Suprapubic skin (tissue), 4 donors: ENCODE data around the gene PRPSAP2. TPM values are rescaled to one million over a fixed set of nuclear protein-coding genes. Genes with fewer than 3 reads are reported as not detected.

ENCODE experiments used
- DNase-seq, 2 donors: peaks; one replicate each; pipeline ENCODE4 v3.0.0-alpha.2; 2019; ENCODE audit warnings: low spot score in 2 of 2
- H3K27ac ChIP-seq: fragments of 200-600 bp; sonication (generic); one replicate; pipeline ENCODE4 v1.5.1; 2019
- H3K27me3 ChIP-seq: fragments of 200-600 bp; sonication (generic); one replicate; pipeline ENCODE4 v1.5.1; 2019
- H3K36me3 ChIP-seq: fragments of 200-600 bp; sonication (generic); one replicate; pipeline ENCODE4 v1.5.1; 2019
- H3K4me1 ChIP-seq: fragments of 200-600 bp; sonication (generic); one replicate; pipeline ENCODE4 v1.5.1; 2019
- H3K4me3 ChIP-seq: fragments of 200-600 bp; sonication (generic); one replicate; pipeline ENCODE4 v1.5.1; 2019; ENCODE audit warnings: mild to moderate bottlenecking
- H3K9me3 ChIP-seq: fragments of 200-600 bp; sonication (generic); one replicate; pipeline ENCODE4 v1.5.1; 2019
- EP300 ChIP-seq: sonication (generic); formaldehyde crosslinking; IDR thresholded peaks from one replicate; pipeline ENCODE4 v1.6.1; 2017; ENCODE audit warnings: antibody characterized with exemption
- POLR2A ChIP-seq, 2 donors: fragments of 450-650 bp; IDR thresholded peaks; one replicate each; pipeline ENCODE4 v1.6.1; 2017; ENCODE audit warnings: antibody characterized with exemption in 2 of 2, mild to moderate bottlenecking in 2 of 2, moderate library complexity in 2 of 2
- POLR2AphosphoS5 ChIP-seq, 3 donors: sonication (generic); formaldehyde crosslinking; IDR thresholded peaks; one replicate each; pipeline ENCODE4 v1.6.1; 2017; ENCODE audit warnings: antibody characterized with exemption in 3 of 3
- WGBS: methylation state at CpG from one replicate; pipeline ENCODE4 v1.1.5; 2018; 5-methylcytosine and 5-hydroxymethylcytosine counted together
- total RNA-seq, 4 donors: library from RNA; depleted of rRNA; stranded (reverse); fragments of >200 nt; gene quantifications; one replicate each; pipeline ENCODE4 v1.1.0, GENCODE V29; 2016
- TF ChIP-seq, protein P1 (sequence below), 2 donors: fragments of 200-600 bp in 1 of 2; fragments of 450-650 bp in 1 of 2; sonication (generic) in 1 of 2; IDR thresholded peaks; one replicate each; pipeline ENCODE4 v1.5.1; 2016 to 2019; ENCODE audit warnings: antibody characterized with exemption in 2 of 2, mild to moderate bottlenecking in 1 of 2, moderate library complexity in 1 of 2

Gene PRPSAP2
- total RNA-seq, 4 donors from 2014 or later = 14.9 to 29.0 (median 22.9) TPM

DNA sequence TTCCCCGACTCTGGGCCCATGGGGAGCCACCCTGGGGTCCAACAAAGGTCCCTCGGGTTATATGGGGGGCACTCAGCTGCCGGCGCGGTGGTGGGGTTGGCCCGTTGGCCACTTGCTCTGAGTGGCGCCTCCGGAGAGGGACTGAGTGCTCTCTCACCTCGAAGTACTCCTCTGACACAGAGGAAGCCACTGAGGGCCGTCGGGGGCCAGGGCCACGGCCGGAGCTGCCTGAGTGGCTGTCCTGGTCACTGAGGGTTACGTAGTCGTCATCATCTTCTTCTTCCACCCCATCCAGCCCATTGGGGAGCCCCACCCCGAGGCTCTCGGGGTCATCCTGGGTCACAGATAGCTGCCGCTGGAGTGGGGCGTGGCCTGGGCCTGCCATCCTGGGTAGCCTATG, 119.7 kb downstream of the PRPSAP2 start:
- Histone ChIP-seq H3K27me3 (no peaks in the 10 kb centered on the region), H3K36me3 (peaks cover 24% of the 10 kb centered on the region), H3K9me3 (no peaks in the 10 kb centered on the region), H3K27ac (no peak overlapping the region), H3K4me3 (no peak overlapping the region), H3K4me1 (peaks cover 15% of the 10 kb centered on the region)
- WGBS = 85% methylated on average over 7 of the region's 19 CpGs
- DNase-seq = no peak
- TF ChIP-seq POLR2A (IDR thresholded peaks at IDR 0.05) (no peak), EP300 (no peak), POLR2AphosphoS5 (IDR thresholded peaks at IDR 0.05) (no peak)
- TF ChIP-seq, protein P1, sequence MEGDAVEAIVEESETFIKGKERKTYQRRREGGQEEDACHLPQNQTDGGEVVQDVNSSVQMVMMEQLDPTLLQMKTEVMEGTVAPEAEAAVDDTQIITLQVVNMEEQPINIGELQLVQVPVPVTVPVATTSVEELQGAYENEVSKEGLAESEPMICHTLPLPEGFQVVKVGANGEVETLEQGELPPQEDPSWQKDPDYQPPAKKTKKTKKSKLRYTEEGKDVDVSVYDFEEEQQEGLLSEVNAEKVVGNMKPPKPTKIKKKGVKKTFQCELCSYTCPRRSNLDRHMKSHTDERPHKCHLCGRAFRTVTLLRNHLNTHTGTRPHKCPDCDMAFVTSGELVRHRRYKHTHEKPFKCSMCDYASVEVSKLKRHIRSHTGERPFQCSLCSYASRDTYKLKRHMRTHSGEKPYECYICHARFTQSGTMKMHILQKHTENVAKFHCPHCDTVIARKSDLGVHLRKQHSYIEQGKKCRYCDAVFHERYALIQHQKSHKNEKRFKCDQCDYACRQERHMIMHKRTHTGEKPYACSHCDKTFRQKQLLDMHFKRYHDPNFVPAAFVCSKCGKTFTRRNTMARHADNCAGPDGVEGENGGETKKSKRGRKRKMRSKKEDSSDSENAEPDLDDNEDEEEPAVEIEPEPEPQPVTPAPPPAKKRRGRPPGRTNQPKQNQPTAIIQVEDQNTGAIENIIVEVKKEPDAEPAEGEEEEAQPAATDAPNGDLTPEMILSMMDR (IDR thresholded peaks at IDR 0.05) = no peak

GRCh38 chr17:18978050-18978449, 120.1 kb downstream of the PRPSAP2 start:
- Histone ChIP-seq H3K4me1 (peaks cover 19% of the 10 kb centered on the region), H3K27me3 (no peaks in the 10 kb centered on the region), H3K4me3 (no peak overlapping the region), H3K36me3 (peaks cover 24% of the 10 kb centered on the region), H3K9me3 (no peaks in the 10 kb centered on the region), H3K27ac (no peak overlapping the region)
- WGBS = no CpG with 5 or more reads among the region's 13 CpGs
- no peak for DNase-seq
- no peak for TF ChIP-seq POLR2AphosphoS5 (IDR thresholded peaks at IDR 0.05)
- no peak for TF ChIP-seq POLR2A (IDR thresholded peaks at IDR 0.05)
- TF ChIP-seq, protein P1 (IDR thresholded peaks at IDR 0.05) = no peak
- no peak for TF ChIP-seq EP300

GRCh38 chr17:18978655-18979054, 120.7 kb downstream of the PRPSAP2 start:
- TF ChIP-seq, protein P1 (IDR thresholded peaks at IDR 0.05) = no peak
- TF ChIP-seq EP300 (no peak), POLR2AphosphoS5 (IDR thresholded peaks at IDR 0.05) (no peak), POLR2A (IDR thresholded peaks at IDR 0.05) (no peak)
- no peak for DNase-seq
- WGBS = 80% methylated on average over 1 of the region's 17 CpGs
- Histone ChIP-seq H3K4me3 (no peak overlapping the region), H3K9me3 (no peaks in the 10 kb centered on the region), H3K27ac (no peak overlapping the region), H3K4me1 (peaks cover 23% of the 10 kb centered on the region), H3K27me3 (no peaks in the 10 kb centered on the region), H3K36me3 (peaks cover 24% of the 10 kb centered on the region)

Other genes starting within 250 kb of the PRPSAP2 start
- gene TBC1D28, start 213.7 kb upstream of the PRPSAP2 start, total RNA-seq = not detected
- 10 to 100 TPM in 1 of 4 donors, 1 to 10 TPM in 3; 4.6 to 13.4 (median 7.4) TPM for gene FOXO3B, start 175.8 kb upstream of the PRPSAP2 start, total RNA-seq
- gene FBXW10, start 114.1 kb upstream of the PRPSAP2 start, total RNA-seq = not detected
- 10 to 100 TPM; 21.9 to 35.1 (median 31.1) TPM for gene TVP23B, start 76.9 kb upstream of the PRPSAP2 start, total RNA-seq
- 1 to 10 TPM in 2 of 4 donors, under 1 TPM in 2; 0.31 to 1.5 (median 0.94) TPM for gene SLC5A10, start 94.0 kb downstream of the PRPSAP2 start, total RNA-seq
- gene FAM83G, start 146.6 kb downstream of the PRPSAP2 start, total RNA-seq = 100 to 1,000 TPM; 205 to 261 (median 210) TPM
- gene GRAP, start 188.8 kb downstream of the PRPSAP2 start, total RNA-seq = 1 to 10 TPM; 1.1 to 3.1 (median 1.9) TPM